Loucy (cell line): Measurements from ENCODE around the gene SLC6A20.

Experiments used
- CTCF ChIP-seq: fragments of 200-600 bp; sonication (generic); conservative IDR thresholded peaks from 2 replicates; pipeline ENCODE4 v1.5.1; 2014; ENCODE audit warnings: mild to moderate bottlenecking, antibody characterized with exemption, low read length
- EZH2phosphoT487 ChIP-seq: fragments of 200-600 bp; IDR thresholded peaks from 2 replicates; pipeline ENCODE4 v1.6.1; 2018; ENCODE audit warnings: antibody characterized with exemption, mild to moderate bottlenecking, moderate library complexity, borderline replicate concordance

DNA sequence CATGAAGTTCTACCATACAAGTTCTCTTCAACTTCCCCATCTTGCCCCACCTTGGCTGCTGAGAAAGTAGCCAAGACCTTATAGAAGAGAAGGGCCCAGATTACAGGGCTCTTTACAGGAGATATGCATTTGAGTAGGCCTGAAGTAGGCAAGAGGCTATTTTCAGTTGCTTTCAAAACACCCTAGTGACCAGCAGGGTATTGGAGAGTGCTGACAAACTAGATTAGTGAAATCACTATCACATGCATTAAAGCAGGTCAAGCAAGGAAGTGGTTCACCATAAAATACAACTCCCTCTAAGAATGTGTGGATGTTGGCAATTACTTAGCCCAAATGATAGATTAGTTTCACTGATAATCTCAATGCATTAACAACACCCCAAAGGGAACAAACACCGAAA is 48.3 kb upstream of the SLC6A20 start:
- TF ChIP-seq EZH2phosphoT487, result no peak
- no peak for TF ChIP-seq CTCF
